ELR (cell line): ENCODE results near the gene ZFP57.
"Not testable (repeated sequence)": the region's sequence is repeated elsewhere in the genome, so short reads cannot be mapped to it uniquely, and the experiment has no call there.

Source experiments
- DNase-seq: peaks from one replicate; pipeline ENCODE4 v3.0.0-alpha.2; 2015; ENCODE audit warnings: low read depth

ZFP57 gene

GRCh38 chr6:29696147-29697125, 15.5 kb upstream of the ZFP57 start:
- DNase-seq = peak; percentile 28

GRCh38 chr6:29694637-29695036, 13.7 kb upstream of the ZFP57 start:
- no peak for DNase-seq

GRCh38 chr6:29685718-29686326, 4.9 kb upstream of the ZFP57 start:
- peak; percentile 26 for DNase-seq

- DNase-seq = no peak
These were observed 859 bp upstream of the ZFP57 start for GRCh38 chr6:29681811-29682210.

- no peak for DNase-seq
These were observed 536 bp downstream of the ZFP57 start for GRCh38 chr6:29680416-29680815.

GRCh38 chr6:29679962-29680361, 990 bp downstream of the ZFP57 start:
- no peak for DNase-seq

- peak; percentile 39 for DNase-seq
These were observed 2.8 kb downstream of the ZFP57 start for GRCh38 chr6:29678114-29678513.

- DNase-seq = peak; percentile 42
These were observed 3.9 kb downstream of the ZFP57 start for GRCh38 chr6:29676981-29677601.

- no peak for DNase-seq
These were observed 5.4 kb downstream of the ZFP57 start for GRCh38 chr6:29675561-29675960.

- DNase-seq = no peak
These were observed 6.9 kb downstream of the ZFP57 start for GRCh38 chr6:29674008-29674407.

GRCh38 chr6:29673161-29673560, 7.8 kb downstream of the ZFP57 start:
- no peak for DNase-seq

- not testable (repeated sequence) for DNase-seq
These were observed 8.8 kb downstream of the ZFP57 start for GRCh38 chr6:29672116-29672515.

- no peak for DNase-seq
These were observed 9.9 kb downstream of the ZFP57 start for GRCh38 chr6:29671026-29671425.

GRCh38 chr6:29667158-29667557, 13.8 kb downstream of the ZFP57 start:
- no peak for DNase-seq

- DNase-seq = no peak
These were observed 14.2 kb downstream of the ZFP57 start for GRCh38 chr6:29666826-29667130.

- no peak for DNase-seq
These were observed 14.8 kb downstream of the ZFP57 start for GRCh38 chr6:29665942-29666825.

GRCh38 chr6:29663300-29664042, 17.5 kb downstream of the ZFP57 start:
- DNase-seq = no peak

GRCh38 chr6:29661502-29662141, 19.3 kb downstream of the ZFP57 start:
- DNase-seq = not testable (repeated sequence)

GRCh38 chr6:29661071-29661470, 19.9 kb downstream of the ZFP57 start:
- no peak for DNase-seq

- no peak for DNase-seq
These were observed 24.2 kb downstream of the ZFP57 start, which contains the start of gene MOG for GRCh38 chr6:29656798-29657197. Gene MOG, plus strand, starts transcription at chr6:29657092. Its CDS starts 118 bp downstream, at chr6:29657210.

- DNase-seq = no peak
These were observed 24.8 kb downstream of the ZFP57 start for GRCh38 chr6:29656157-29656556.
